Activated CD4-positive, alpha-beta T cell treated with anti-CD3 and anti-CD28 coated beads, Interleukin-2, amount 10 ng/mL, durations not matched to agents 7 days and 5 days (primary cell): ENCODE measurements around the gene XAGE2. TPM values are rescaled to one million over a fixed set of nuclear protein-coding genes. Genes with fewer than 3 reads are reported as not detected.

Source experiments
- CTCF ChIA-PET: fragments of 350-600 bp; sonication (Branson Sonifier 250); formaldehyde crosslinking; loops from one replicate; lab custom pipeline; 2021; ENCODE audit warnings: antibody characterized with exemption; lab: Charles Lee
- POLR2A ChIA-PET: fragments of 350-600 bp; sonication (Branson Sonifier 250); formaldehyde crosslinking; loops from one replicate; lab custom pipeline; 2021; ENCODE audit warnings: antibody characterized with exemption; lab: Charles Lee
- DNase-seq: peaks from one replicate; pipeline ENCODE4 v3.0.0-alpha.2; 2020
- H3K27ac Mint-ChIP-seq: one replicate; pipeline ENCODE4 v1.8.0; 2021; ENCODE audit warnings: mild to moderate bottlenecking, moderate library complexity, mixed read lengths
- H3K27me3 Mint-ChIP-seq: one replicate; pipeline ENCODE4 v1.8.0; 2021; ENCODE audit warnings: mixed read lengths
- H3K36me3 Mint-ChIP-seq: one replicate; pipeline ENCODE4 v1.8.0; 2021; ENCODE audit warnings: low read depth, mixed read lengths
- H3K4me1 Mint-ChIP-seq: one replicate; pipeline ENCODE4 v1.8.0; 2021; ENCODE audit warnings: mixed read lengths
- H3K4me3 Mint-ChIP-seq: one replicate; pipeline ENCODE4 v1.8.0; 2021; ENCODE audit warnings: mild to moderate bottlenecking, moderate library complexity, mixed read lengths
- H3K9me3 Mint-ChIP-seq: one replicate; pipeline ENCODE4 v1.8.0; 2021; ENCODE audit warnings: mixed read lengths
- microRNA-seq: library from miRNA; unstranded; fragments of <30 nt; microRNA quantifications from one replicate; pipeline ENCODE4 v1.2.0, GENCODE V29; 2021; ENCODE audit warnings: borderline microRNAs expressed, borderline replicate concordance
- total RNA-seq, 2 experiments: library from RNA; stranded (reverse); gene quantifications; one replicate each; pipeline ENCODE4 v1.2.3, GENCODE V29; 2021

XAGE2 gene
- total RNA-seq, 2 experiments from 2014 or later, result not detected

- Mint-ChIP-seq H3K36me3 (no peaks in the 10 kb centered on the region), H3K27me3 (peaks cover 16% of the 10 kb centered on the region), H3K9me3 (no peaks in the 10 kb centered on the region), H3K4me3 (no peak overlapping the region), H3K27ac (no peak overlapping the region), H3K4me1 (no peaks in the 10 kb centered on the region)
- ChIA-PET CTCF (interaction anchor here (0.5 kb wide), 1 partner anchor 12 kb away, joined by 3 read pairs; no protein-coding TSS in a partner anchor), POLR2A (no interaction called here)
- no peak for DNase-seq
Observed at GRCh38 chrX:52363247-52363883, 5.5 kb upstream of the XAGE2 start.

GRCh38 chrX:52378870-52379269 lies 10.0 kb downstream of the XAGE2 start:
- Mint-ChIP-seq H3K36me3 (no peaks in the 10 kb centered on the region), H3K27me3 (no peaks in the 10 kb centered on the region), H3K4me3 (no peak overlapping the region), H3K9me3 (no peaks in the 10 kb centered on the region), H3K4me1 (no peaks in the 10 kb centered on the region), H3K27ac (no peak overlapping the region)
- CTCF ChIA-PET, result no interaction called here
- DNase-seq, result no peak
- POLR2A ChIA-PET, result no interaction called here

- Mint-ChIP-seq H3K36me3 (no peaks in the 10 kb centered on the region), H3K4me3 (no peak overlapping the region), H3K4me1 (no peaks in the 10 kb centered on the region), H3K9me3 (no peaks in the 10 kb centered on the region), H3K27ac (no peak overlapping the region), H3K27me3 (no peaks in the 10 kb centered on the region)
- DNase-seq, result no peak
- ChIA-PET POLR2A (no interaction called here), CTCF (no interaction called here)
Observed at GRCh38 chrX:52380993-52381392, 12.2 kb downstream of the XAGE2 start.

- no peaks in the 10 kb centered on the region for H3K36me3 Mint-ChIP-seq
- H3K27me3 Mint-ChIP-seq, result peaks cover 2% of the 10 kb centered on the region
- no peaks in the 10 kb centered on the region for H3K9me3 Mint-ChIP-seq
- H3K27ac Mint-ChIP-seq, result no peak overlapping the region
- H3K4me1 Mint-ChIP-seq, result no peaks in the 10 kb centered on the region
- CTCF ChIA-PET, result no interaction called here
- POLR2A ChIA-PET, result no interaction called here
- no peak for DNase-seq
- H3K4me3 Mint-ChIP-seq, result no peak overlapping the region
Observed at GRCh38 chrX:52410439-52411394, 41.9 kb downstream of the XAGE2 start.

- Mint-ChIP-seq H3K27me3 (no peaks in the 10 kb centered on the region), H3K36me3 (no peaks in the 10 kb centered on the region), H3K9me3 (no peaks in the 10 kb centered on the region), H3K4me3 (no peak overlapping the region), H3K27ac (no peak overlapping the region), H3K4me1 (no peaks in the 10 kb centered on the region)
- ChIA-PET POLR2A (no interaction called here), CTCF (no interaction called here)
- no peak for DNase-seq
Observed at GRCh38 chrX:52415304-52415703, 46.5 kb downstream of the XAGE2 start.

- H3K4me3 Mint-ChIP-seq, result no peak overlapping the region
- H3K9me3 Mint-ChIP-seq, result no peaks in the 10 kb centered on the region
Observed at GRCh38 chrX:52416816-52417215, 48.0 kb downstream of the XAGE2 start.

GRCh38 chrX:52420824-52421443 lies 52.1 kb downstream of the XAGE2 start:
- H3K4me1 Mint-ChIP-seq, result no peaks in the 10 kb centered on the region

More at GRCh38 chrX:52416816-52417215, 48.0 kb downstream of the XAGE2 start:
- ChIA-PET CTCF (no interaction called here), POLR2A (no interaction called here)
- DNase-seq, result no peak
- no peaks in the 10 kb centered on the region for H3K36me3 Mint-ChIP-seq
- no peak overlapping the region for H3K27ac Mint-ChIP-seq
- no peaks in the 10 kb centered on the region for H3K4me1 Mint-ChIP-seq
- no peaks in the 10 kb centered on the region for H3K27me3 Mint-ChIP-seq

GRCh38 chrX:52422884-52423283 lies 54.1 kb downstream of the XAGE2 start:
- ChIA-PET CTCF (no interaction called here), POLR2A (no interaction called here)
- Mint-ChIP-seq H3K4me1 (no peaks in the 10 kb centered on the region), H3K27ac (no peak overlapping the region), H3K4me3 (no peak overlapping the region), H3K27me3 (no peaks in the 10 kb centered on the region), H3K9me3 (no peaks in the 10 kb centered on the region), H3K36me3 (no peaks in the 10 kb centered on the region)
- no peak for DNase-seq

More at GRCh38 chrX:52420824-52421443, 52.1 kb downstream of the XAGE2 start:
- Mint-ChIP-seq H3K4me3 (no peak overlapping the region), H3K27ac (no peak overlapping the region), H3K27me3 (no peaks in the 10 kb centered on the region), H3K36me3 (no peaks in the 10 kb centered on the region), H3K9me3 (no peaks in the 10 kb centered on the region)
- CTCF ChIA-PET, result interaction anchor here (0.6 kb wide), 1 partner anchor 55 kb away, joined by 4 read pairs; no protein-coding TSS in a partner anchor
- POLR2A ChIA-PET, result no interaction called here
- DNase-seq, result no peak

- H3K9me3 Mint-ChIP-seq, result no peaks in the 10 kb centered on the region
- ChIA-PET POLR2A (no interaction called here), CTCF (no interaction called here)
- no peak overlapping the region for H3K4me3 Mint-ChIP-seq
- H3K36me3 Mint-ChIP-seq, result no peaks in the 10 kb centered on the region
- no peaks in the 10 kb centered on the region for H3K4me1 Mint-ChIP-seq
- H3K27me3 Mint-ChIP-seq, result no peaks in the 10 kb centered on the region
- no peak overlapping the region for H3K27ac Mint-ChIP-seq
- no peak for DNase-seq
Observed at GRCh38 chrX:52424656-52425055, 55.8 kb downstream of the XAGE2 start.

Small RNA genes lying within 50 kb of the gene (microRNA-seq; reads per million reads assigned to microRNA genes)
- gene MIR8088, result not detected

Other genes with a start within 250 kb of the XAGE2 start
- under 1 TPM; 0.35 to 0.42 TPM for gene MAGED4, start 184.1 kb upstream of the XAGE2 start, total RNA-seq
- not detected for gene XAGE1A, start 126.8 kb downstream of the XAGE2 start, total RNA-seq
- not detected for gene XAGE1B, start 148.0 kb downstream of the XAGE2 start, total RNA-seq